Mesothelial cell of epicardium (in vitro differentiated cells): ENCODE measurements around the gene TFF2. TPM values are rescaled to one million over a fixed set of nuclear protein-coding genes. Genes with fewer than 3 reads are reported as not detected.

ENCODE experiments used
- DNase-seq, 2 experiments: peaks; one replicate each; pipeline ENCODE4 v3.0.0; 2021; ENCODE audit warnings: low spot score in 2 of 2; ENCODE audit not compliant: unreplicated experiment in 2 of 2
- H3K27ac Mint-ChIP-seq: 2 replicates; pipeline ENCODE4 v1.8.0; 2021; ENCODE audit warnings: mixed read lengths
- H3K27me3 Mint-ChIP-seq: 2 replicates; pipeline ENCODE4 v1.8.0; 2021; ENCODE audit warnings: low read depth, mixed read lengths
- H3K36me3 Mint-ChIP-seq: 2 replicates; pipeline ENCODE4 v1.8.0; 2021; ENCODE audit warnings: mixed read lengths
- H3K4me1 Mint-ChIP-seq: 2 replicates; pipeline ENCODE4 v1.8.0; 2021; ENCODE audit warnings: mixed read lengths
- H3K4me3 Mint-ChIP-seq: 2 replicates; pipeline ENCODE4 v1.8.0; 2021; ENCODE audit warnings: mild to moderate bottlenecking, moderate library complexity, mixed read lengths
- H3K9me3 Mint-ChIP-seq: 2 replicates; pipeline ENCODE4 v1.8.0; 2021; ENCODE audit warnings: mixed read lengths
- total RNA-seq: library from RNA; stranded (reverse); gene quantifications from 3 replicates; pipeline ENCODE4 v1.2.1, GENCODE V29; 2021
- TF ChIP-seq, protein P1 (sequence below): fragments of 200-600 bp; sonication (generic); IDR thresholded peaks from one replicate; pipeline ENCODE4 v1.5.0; 2021; ENCODE audit warnings: antibody characterized with exemption; ENCODE audit not compliant: unreplicated experiment

Gene TFF2
- total RNA-seq, 1 donor from 2014 or later = not detected

DNA sequence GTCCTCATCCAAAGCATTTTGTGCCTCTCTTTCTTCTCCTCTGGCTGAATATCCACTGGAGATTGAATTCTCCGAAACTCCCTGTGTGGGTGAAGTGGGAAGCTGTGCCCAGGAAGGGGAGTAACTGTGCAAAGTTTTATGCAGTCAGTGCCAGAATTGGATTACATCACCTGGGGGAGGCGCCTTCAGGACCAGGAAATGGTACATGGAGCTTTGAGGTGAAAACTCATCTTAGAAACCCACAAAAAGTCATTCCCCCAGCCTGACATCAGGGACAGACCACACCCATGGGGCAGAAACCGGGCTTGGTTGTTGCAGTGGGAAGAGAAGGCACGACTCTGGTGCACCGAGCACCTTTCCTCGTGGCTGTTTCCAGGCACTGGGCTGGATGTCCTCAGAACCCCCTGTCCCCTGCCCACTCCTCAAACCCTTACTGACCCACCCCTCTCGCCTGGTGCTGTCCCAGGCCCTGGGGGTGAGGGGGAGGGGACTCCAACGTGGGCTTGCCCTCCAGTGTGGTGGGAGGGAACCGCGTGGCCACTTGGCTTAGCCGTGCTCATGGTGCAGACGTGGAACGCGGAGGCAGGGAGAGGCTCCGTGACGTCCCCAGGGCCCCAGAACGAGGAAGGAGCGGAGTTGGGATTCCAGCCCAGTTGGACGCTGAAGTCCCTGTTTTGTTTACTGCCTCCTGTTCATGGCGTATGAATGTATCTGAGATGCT lies 51.3 kb downstream of the TFF2 start:
- no peak for DNase-seq
- peaks cover 1% of the 10 kb centered on the region for H3K36me3 Mint-ChIP-seq
- no peak overlapping the region for H3K4me3 Mint-ChIP-seq
- H3K27me3 Mint-ChIP-seq = peaks cover 51% of the 10 kb centered on the region
- H3K9me3 Mint-ChIP-seq = no peaks in the 10 kb centered on the region
- TF ChIP-seq, protein P1, sequence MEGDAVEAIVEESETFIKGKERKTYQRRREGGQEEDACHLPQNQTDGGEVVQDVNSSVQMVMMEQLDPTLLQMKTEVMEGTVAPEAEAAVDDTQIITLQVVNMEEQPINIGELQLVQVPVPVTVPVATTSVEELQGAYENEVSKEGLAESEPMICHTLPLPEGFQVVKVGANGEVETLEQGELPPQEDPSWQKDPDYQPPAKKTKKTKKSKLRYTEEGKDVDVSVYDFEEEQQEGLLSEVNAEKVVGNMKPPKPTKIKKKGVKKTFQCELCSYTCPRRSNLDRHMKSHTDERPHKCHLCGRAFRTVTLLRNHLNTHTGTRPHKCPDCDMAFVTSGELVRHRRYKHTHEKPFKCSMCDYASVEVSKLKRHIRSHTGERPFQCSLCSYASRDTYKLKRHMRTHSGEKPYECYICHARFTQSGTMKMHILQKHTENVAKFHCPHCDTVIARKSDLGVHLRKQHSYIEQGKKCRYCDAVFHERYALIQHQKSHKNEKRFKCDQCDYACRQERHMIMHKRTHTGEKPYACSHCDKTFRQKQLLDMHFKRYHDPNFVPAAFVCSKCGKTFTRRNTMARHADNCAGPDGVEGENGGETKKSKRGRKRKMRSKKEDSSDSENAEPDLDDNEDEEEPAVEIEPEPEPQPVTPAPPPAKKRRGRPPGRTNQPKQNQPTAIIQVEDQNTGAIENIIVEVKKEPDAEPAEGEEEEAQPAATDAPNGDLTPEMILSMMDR = no peak
- peaks cover 7% of the 10 kb centered on the region for H3K4me1 Mint-ChIP-seq
- H3K27ac Mint-ChIP-seq = no peak overlapping the region

DNA sequence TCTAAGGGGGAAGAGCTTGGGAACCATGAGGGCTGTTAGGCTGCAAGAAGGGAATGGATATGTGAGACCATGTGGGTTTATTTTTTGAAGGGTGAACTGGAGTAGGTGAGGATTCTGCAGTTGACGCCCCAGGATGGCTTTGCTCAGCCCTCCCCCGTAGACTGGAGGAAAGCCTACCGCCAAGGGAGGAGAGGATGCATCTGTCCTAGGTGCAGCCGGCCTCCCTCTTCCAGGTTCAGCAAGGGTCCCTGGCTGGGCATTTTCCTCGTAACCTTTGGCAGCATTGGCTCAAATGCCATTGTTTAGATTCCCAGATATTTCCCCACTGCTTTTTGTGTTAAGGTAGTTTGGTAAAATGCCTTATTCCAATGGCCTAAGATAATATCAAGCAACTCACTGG lies 52.1 kb downstream of the TFF2 start:
- no peak overlapping the region for H3K27ac Mint-ChIP-seq
- TF ChIP-seq, protein P1 = no peak
- no peak overlapping the region for H3K4me3 Mint-ChIP-seq
- peaks cover 1% of the 10 kb centered on the region for H3K36me3 Mint-ChIP-seq
- DNase-seq = no peak
- H3K4me1 Mint-ChIP-seq = peaks cover 9% of the 10 kb centered on the region
- H3K9me3 Mint-ChIP-seq = no peaks in the 10 kb centered on the region
- H3K27me3 Mint-ChIP-seq = peaks cover 47% of the 10 kb centered on the region

DNA sequence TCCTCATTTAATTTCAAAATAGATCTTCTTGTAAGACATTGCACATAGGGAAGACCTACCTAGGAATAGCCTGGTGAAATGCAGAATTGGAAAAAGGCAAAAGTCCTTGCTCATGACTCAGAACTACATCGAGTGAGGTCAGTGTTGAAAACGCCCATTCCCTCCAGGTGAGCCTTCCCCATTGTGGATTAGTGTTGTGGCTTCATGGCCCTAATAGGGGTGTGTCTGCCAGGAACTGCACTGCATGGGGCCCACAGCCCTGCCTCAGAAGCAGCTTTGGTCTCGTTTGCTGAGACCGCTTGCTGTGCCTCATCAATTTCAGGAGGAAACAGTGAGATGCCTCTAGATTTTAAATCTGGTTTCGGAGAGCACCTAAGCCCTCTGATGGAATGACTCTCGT lies 52.6 kb downstream of the TFF2 start:
- H3K27me3 Mint-ChIP-seq = peaks cover 47% of the 10 kb centered on the region
- TF ChIP-seq, protein P1 = no peak
- no peak for DNase-seq
- H3K4me1 Mint-ChIP-seq = peaks cover 9% of the 10 kb centered on the region
- no peak overlapping the region for H3K4me3 Mint-ChIP-seq
- H3K9me3 Mint-ChIP-seq = no peaks in the 10 kb centered on the region
- H3K36me3 Mint-ChIP-seq = peaks cover 1% of the 10 kb centered on the region
- H3K27ac Mint-ChIP-seq = no peak overlapping the region

DNA sequence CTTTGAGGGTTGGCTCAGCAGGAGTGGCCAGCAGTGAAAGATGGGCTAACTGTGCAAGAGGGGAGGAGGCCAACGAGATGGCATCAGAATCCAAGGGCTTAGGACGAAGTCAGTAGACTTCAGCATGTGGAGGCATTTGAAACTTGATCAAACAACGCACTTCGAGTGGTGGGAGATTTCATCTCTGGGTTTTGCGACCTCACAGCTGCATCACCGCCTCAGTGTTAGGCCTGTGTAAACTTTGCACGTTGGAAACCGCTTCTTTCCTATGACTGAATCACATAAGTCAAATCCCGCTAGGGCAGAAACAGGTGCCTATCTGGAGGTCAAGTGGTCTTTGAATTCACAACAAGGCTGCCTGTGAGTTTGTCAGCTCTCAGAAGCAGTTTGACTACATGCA lies 53.4 kb downstream of the TFF2 start:
- peaks cover 9% of the 10 kb centered on the region for H3K4me1 Mint-ChIP-seq
- H3K36me3 Mint-ChIP-seq = peaks cover 1% of the 10 kb centered on the region
- H3K4me3 Mint-ChIP-seq = no peak overlapping the region
- H3K27ac Mint-ChIP-seq = no peak overlapping the region
- H3K27me3 Mint-ChIP-seq = peaks cover 47% of the 10 kb centered on the region
- no peaks in the 10 kb centered on the region for H3K9me3 Mint-ChIP-seq
- DNase-seq = no peak
- TF ChIP-seq, protein P1 = no peak

DNA sequence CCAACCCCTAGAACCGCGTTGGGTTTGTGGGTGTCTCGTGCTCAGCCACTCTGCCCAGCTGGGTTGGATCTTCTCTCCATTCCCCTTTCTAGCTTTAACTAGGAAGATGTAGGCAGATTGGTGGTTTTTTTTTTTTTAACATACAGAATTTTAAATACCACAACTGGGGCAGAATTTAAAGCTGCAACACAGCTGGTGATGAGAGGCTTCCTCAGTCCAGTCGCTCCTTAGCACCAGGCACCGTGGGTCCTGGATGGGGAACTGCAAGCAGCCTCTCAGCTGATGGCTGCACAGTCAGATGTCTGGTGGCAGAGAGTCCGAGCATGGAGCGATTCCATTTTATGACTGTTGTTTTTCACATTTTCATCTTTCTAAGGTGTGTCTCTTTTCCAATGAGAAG lies 54.3 kb downstream of the TFF2 start:
- DNase-seq = no peak
- TF ChIP-seq, protein P1 = no peak
- Mint-ChIP-seq H3K9me3 (no peaks in the 10 kb centered on the region), H3K4me3 (no peak overlapping the region), H3K27me3 (peaks cover 47% of the 10 kb centered on the region), H3K36me3 (peaks cover 1% of the 10 kb centered on the region), H3K27ac (no peak overlapping the region), H3K4me1 (peaks cover 9% of the 10 kb centered on the region)

Other genes with a start within 250 kb of the TFF2 start
- gene ABCG1, start 131.9 kb downstream of the TFF2 start, total RNA-seq = 4.2 to 4.4 TPM (median 4.3 TPM) in 3 replicates
- gene TFF3, start 35.6 kb downstream of the TFF2 start, total RNA-seq = 1.5 TPM in 1 of 3 replicates, not detected in the others
- gene TFF1, start 15.5 kb upstream of the TFF2 start, total RNA-seq = 0.53 TPM in 1 of 3 replicates, not detected in the others
- gene TMPRSS3, start 45.1 kb upstream of the TFF2 start, total RNA-seq = not detected in 3 replicates
- gene UBASH3A, start 52.9 kb upstream of the TFF2 start, total RNA-seq = not detected in 3 replicates
- 0.23 to 0.42 TPM (median 0.40 TPM) in 3 replicates for gene RSPH1, start 145.2 kb upstream of the TFF2 start, total RNA-seq
- 13.0 to 15.9 TPM (median 14.8 TPM) in 3 replicates for gene SLC37A1, start 162.9 kb upstream of the TFF2 start, total RNA-seq